Endothelial cell of umbilical vein (primary cell): ENCODE measurements around the gene ABCC11. TPM values are rescaled to one million over a fixed set of nuclear protein-coding genes. Genes with fewer than 3 reads are reported as not detected.

Source experiments
- BruUV-seq: library from RNA; stranded (reverse); fragments of 400-500 nt; replicated peaks from 2 replicates; lab custom pipeline; 2021; lab: Mats Ljungman, UMichigan
- CTCF ChIA-PET: fragments of 300-600, 350-600 bp; sonication (Branson Sonifier 250); formaldehyde crosslinking; loops from one replicate; lab custom pipeline; 2021; ENCODE audit warnings: antibody characterized with exemption, inconsistent platforms; lab: Charles Lee
- POLR2A ChIA-PET: fragments of 300-600, 350-600 bp; sonication (Branson Sonifier 250); formaldehyde crosslinking; loops from one replicate; lab custom pipeline; 2021; ENCODE audit warnings: antibody characterized with exemption, inconsistent platforms; lab: Charles Lee
- DNase-seq: peaks from one replicate; pipeline ENCODE4 v3.0.0-alpha.2; 2011; ENCODE audit warnings: low read depth, low spot score
- FAIRE-seq: peaks from 2 replicates; lab custom pipeline; 2011; peaks lifted over from hg19 to GRCh38; lab: Jason Lieb, UNC
- H2AFZ ChIP-seq: 2 replicates; pipeline ENCODE4 v1.6.0; 2012; ENCODE audit warnings: low read depth, low read length, control low read depth, inconsistent platforms
- H3K27ac ChIP-seq: 2 replicates; pipeline ENCODE4 v1.5.1; 2011; ENCODE audit warnings: low read depth, mild to moderate bottlenecking, control low read depth, low read length, moderate library complexity; ENCODE audit not compliant: insufficient read depth
- H3K27me3 ChIP-seq, 2 experiments: 2 replicates each; pipeline versions ENCODE4 v1.6.0 to v1.6.1; 2011; ENCODE audit warnings: low read length in 2 of 2, mixed read lengths in 1 of 2; ENCODE audit not compliant: control insufficient read depth in 2 of 2, insufficient read depth in 2 of 2
- H3K36me3 ChIP-seq, 2 experiments: 2 replicates in 1 of 2; 3 replicates in 1 of 2; pipeline ENCODE4 v1.5.1; 2011; ENCODE audit warnings: low read length in 2 of 2, mild to moderate bottlenecking in 1 of 2, moderate library complexity in 1 of 2; ENCODE audit not compliant: control insufficient read depth in 2 of 2, insufficient read depth in 2 of 2; ENCODE audit errors: extremely low read depth in 1 of 2
- H3K4me1 ChIP-seq: 3 replicates; pipeline ENCODE4 v1.5.1; 2011; ENCODE audit warnings: mild to moderate bottlenecking, low read length; ENCODE audit not compliant: control insufficient read depth, insufficient read depth; ENCODE audit errors: extremely low read depth
- H3K4me2 ChIP-seq: 2 replicates; pipeline ENCODE4 v1.6.1; 2011; ENCODE audit warnings: low read length, control low read depth, mixed read lengths; ENCODE audit not compliant: insufficient read depth
- H3K4me3 ChIP-seq, 3 experiments: fragments of 200-600 bp in 1 of 3; sonication (generic), shearing (Covaris generic) in 1 of 3; replicated peaks in 1 of 3; 2 replicates each; pipeline ENCODE4 v1.5.1; 2011 to 2016; ENCODE audit warnings: control low read depth in 3 of 3, low read length in 3 of 3, mild to moderate bottlenecking in 2 of 3, inconsistent platforms in 1 of 3, low read depth in 1 of 3, moderate library complexity in 1 of 3; ENCODE audit not compliant: insufficient read depth in 1 of 3
- H3K79me2 ChIP-seq: 2 replicates; pipeline ENCODE4 v1.6.0; 2012; ENCODE audit warnings: low read length, inconsistent platforms; ENCODE audit not compliant: control insufficient read depth, insufficient read depth
- H3K9ac ChIP-seq: replicated peaks from 2 replicates; pipeline ENCODE3; 2011; ENCODE audit warnings: low read length, control low read depth; ENCODE audit not compliant: insufficient read depth; ENCODE audit errors: extremely low read depth
- H3K9me1 ChIP-seq: replicated peaks from 3 replicates; pipeline ENCODE4 v1.6.0; 2011; ENCODE audit warnings: mild to moderate bottlenecking, low read length; ENCODE audit not compliant: control insufficient read depth, insufficient read depth; ENCODE audit errors: extremely low read depth
- H3K9me3 ChIP-seq: replicated peaks from 2 replicates; pipeline ENCODE4 v1.5.1; 2012; ENCODE audit warnings: low read length, inconsistent platforms; ENCODE audit not compliant: control insufficient read depth, insufficient read depth
- H4K20me1 ChIP-seq: replicated peaks from 2 replicates; pipeline ENCODE3; 2011; ENCODE audit warnings: mild to moderate bottlenecking, low read length; ENCODE audit not compliant: control insufficient read depth, insufficient read depth; ENCODE audit errors: extremely low read depth
- CTCF ChIP-seq, 2 donors: IDR thresholded peaks; 1 replicate in 1 of 2; 2 replicates in 1 of 2; pipeline ENCODE4 v1.5.1; 2011; ENCODE audit warnings: low read length in 2 of 2, mild to moderate bottlenecking in 2 of 2, moderate library complexity in 2 of 2, control low read depth in 1 of 2, inconsistent platforms in 1 of 2, low read depth in 1 of 2; ENCODE audit not compliant: insufficient read depth in 1 of 2; ENCODE audit errors: extremely low read depth in 1 of 2
- FOS ChIP-seq: IDR thresholded peaks from 2 replicates; pipeline ENCODE4 v1.6.1; 2011; ENCODE audit warnings: mild to moderate bottlenecking, low read length, moderate library complexity, borderline replicate concordance; ENCODE audit not compliant: insufficient read depth
- JUN ChIP-seq: IDR thresholded peaks from 2 replicates; pipeline ENCODE4 v1.6.1; 2011; ENCODE audit warnings: borderline replicate concordance, low read depth; ENCODE audit not compliant: insufficient read length, insufficient read depth
- MAX ChIP-seq: IDR thresholded peaks from 2 replicates; pipeline ENCODE4 v1.6.1; 2011; ENCODE audit not compliant: insufficient read depth, insufficient read length
- POLR2AphosphoS5 ChIP-seq: IDR thresholded peaks from 2 replicates; pipeline ENCODE4 v1.6.1; 2012; ENCODE audit warnings: low read depth, mild to moderate bottlenecking, control low read depth, low read length, moderate library complexity; ENCODE audit not compliant: insufficient read depth
- dilution Hi-C: fragments of 300-500 bp; cut with MboI; formaldehyde crosslinking; loops from one replicate; pipeline ENCODE4 v1.15.0; 2019; ENCODE audit warnings: low sequenced_read_pairs; ENCODE audit not compliant: extremely low pct_ligation_motif_present
- intact Hi-C: fragments of 100-400 bp; cut with micrococcal nuclease; formaldehyde crosslinking; loops from one replicate; pipeline ENCODE4 v1.10.0; 2022
- polyA plus RNA-seq, 4 experiments: library from polyadenylated mRNA; depleted of rRNA in 3 of 4; stranded (reverse) in 3 of 4; unstranded in 1 of 4; fragments of >200 nt; gene quantifications; 2 replicates each; pipeline versions ENCODE4 v1.2.1 to v1.2.3, GENCODE V29; 2011 to 2012; ENCODE audit warnings: missing spikeins in 1 of 4
- total RNA-seq: library from RNA; stranded (reverse); gene quantifications from 2 replicates; pipeline ENCODE4 v1.2.3, GENCODE V29; 2021

ABCC11 gene
- total and polyA plus RNA-seq, 2 donors (not counting 3 experiments of a cell fraction or from before 2014, with no cell fraction given): 0.08 TPM; not detected in 1

GRCh38 chr16:48193846-48194245, 53.5 kb downstream of the ABCC11 start:
- Histone ChIP-seq H3K27ac (no peak overlapping the region), H3K9me3 (no peaks in the 10 kb centered on the region), H3K27me3 (peaks cover 0 to 3% of the 10 kb centered on the region in 2 experiments), H3K4me3 (no peak overlapping the region), H3K9me1 (no peaks in the 10 kb centered on the region), H4K20me1 (no peaks in the 10 kb centered on the region), H3K4me2 (no peak overlapping the region), H3K9ac (no peak overlapping the region), H3K79me2 (no peaks in the 10 kb centered on the region), H3K4me1 (no peaks in the 10 kb centered on the region), H2AFZ (no peak overlapping the region), H3K36me3 (no peaks in the 10 kb centered on the region)
- ChIA-PET POLR2A (no interaction called here), CTCF (interaction anchor here (0.9 kb wide), 1 partner anchor 436 kb away, joined by 3 read pairs; no protein-coding TSS in a partner anchor)
- BruUV-seq: no TSS peak
- dilution Hi-C loops: no loop called here
- FAIRE-seq (no peak), DNase-seq (no peak)
- intact Hi-C loops: no loop called here
- no peak for TF ChIP-seq MAX
- no peak for TF ChIP-seq CTCF (IDR thresholded peaks at IDR 0.05; ENCODE audit: extremely low read depth in 1 of 2, insufficient read depth in 1 of 2, low read depth in 1 of 2, low read length in 2 of 2)
- no peak for TF ChIP-seq JUN
- no peak for TF ChIP-seq FOS
- TF ChIP-seq POLR2AphosphoS5: no peak
